DOHH2 (cell line): Measurements from ENCODE around the gene SREBF2.

Source experiments
- H3F3A ChIP-seq: fragments of 200-600 bp; sonication (generic), shearing (Covaris generic); 2 replicates; pipeline ENCODE4 v1.6.0; 2016; ENCODE audit warnings: antibody characterized with exemption, mild to moderate bottlenecking; ENCODE audit not compliant: control insufficient read depth, insufficient read depth
- H3K27ac ChIP-seq: fragments of 200-600 bp; sonication (generic); 2 replicates; pipeline ENCODE4 v1.5.1; 2014; ENCODE audit warnings: low read depth, mild to moderate bottlenecking, low read length, moderate library complexity
- H3K27me3 ChIP-seq: fragments of 200-600 bp; sonication (generic); 2 replicates; pipeline ENCODE4 v1.6.1; 2014; ENCODE audit warnings: mild to moderate bottlenecking, low read length, mixed read lengths; ENCODE audit not compliant: control insufficient read depth
- H3K36me3 ChIP-seq: fragments of 200-600 bp; sonication (generic); 2 replicates; pipeline ENCODE4 v1.6.1; 2014; ENCODE audit warnings: mild to moderate bottlenecking, low read length, moderate library complexity, mixed read lengths; ENCODE audit not compliant: control insufficient read depth
- H3K4me1 ChIP-seq: fragments of 200-600 bp; sonication (generic); 2 replicates; pipeline ENCODE4 v1.6.1; 2014; ENCODE audit warnings: mild to moderate bottlenecking, low read length, mixed read lengths; ENCODE audit not compliant: control insufficient read depth
- H3K4me2 ChIP-seq: fragments of 200-600 bp; sonication (generic); 2 replicates; pipeline ENCODE4 v1.6.0; 2014; ENCODE audit warnings: mild to moderate bottlenecking, low read length, moderate library complexity
- H3K4me3 ChIP-seq: fragments of 200-600 bp; sonication (generic); 2 replicates; pipeline ENCODE4 v1.5.1; 2014; ENCODE audit warnings: mild to moderate bottlenecking, low read length, mixed read lengths
- H3K79me2 ChIP-seq: fragments of 200-600 bp; sonication (generic); 2 replicates; pipeline ENCODE4 v1.6.1; 2014; ENCODE audit warnings: mild to moderate bottlenecking, low read length, mixed read lengths; ENCODE audit not compliant: control insufficient read depth
- H3K9me2 ChIP-seq: fragments of 200-600 bp; sonication (generic); replicated peaks from 2 replicates; pipeline ENCODE4 v1.6.1; 2014; ENCODE audit warnings: mild to moderate bottlenecking, low read length, mixed read lengths; ENCODE audit not compliant: control insufficient read depth
- H3K9me3 ChIP-seq: fragments of 200-600 bp; sonication (generic); 2 replicates; pipeline ENCODE4 v1.6.1; 2014; ENCODE audit warnings: antibody characterized with exemption, low read length, mixed read lengths; ENCODE audit not compliant: control insufficient read depth, insufficient read depth
- H4K20me1 ChIP-seq: fragments of 200-600 bp; sonication (generic); 2 replicates; pipeline ENCODE4 v1.6.0; 2014; ENCODE audit warnings: low read depth, mild to moderate bottlenecking, antibody characterized with exemption, low read length, moderate library complexity; ENCODE audit not compliant: control insufficient read depth, insufficient read depth
- CTCF ChIP-seq: fragments of 200-600 bp; sonication (generic); IDR thresholded peaks from one replicate; pipeline ENCODE4 v1.5.1; 2014; ENCODE audit warnings: antibody characterized with exemption, mild to moderate bottlenecking, low read depth, low read length; ENCODE audit not compliant: poor library complexity, severe bottlenecking
- EZH2phosphoT487 ChIP-seq: fragments of 200-600 bp; sonication (generic); IDR thresholded peaks from 2 replicates; pipeline ENCODE4 v1.6.1; 2017; ENCODE audit warnings: borderline replicate concordance, mild to moderate bottlenecking, antibody characterized with exemption, low read length, moderate library complexity, mixed read lengths

Gene SREBF2

GRCh38 chr22:41826430-41827383, 6.2 kb upstream of the SREBF2 start:
- no peak overlapping the region for H3K4me2 ChIP-seq
- peaks cover 42% of the 10 kb centered on the region for H3K4me1 ChIP-seq
- no peaks in the 10 kb centered on the region for H3K27me3 ChIP-seq
- H3K27ac ChIP-seq: no peak overlapping the region
- no peaks in the 10 kb centered on the region for H3K9me2 ChIP-seq
- no peaks in the 10 kb centered on the region for H4K20me1 ChIP-seq
- H3F3A ChIP-seq: peaks cover 20% of the 10 kb centered on the region
- H3K9me3 ChIP-seq: peaks cover 1% of the 10 kb centered on the region; the same call in 1 of the 2 replicates
- TF ChIP-seq CTCF (no peak), EZH2phosphoT487 (no peak)
- peaks cover 3% of the 10 kb centered on the region for H3K79me2 ChIP-seq
- peaks cover 22% of the 10 kb centered on the region for H3K36me3 ChIP-seq
- no peak overlapping the region for H3K4me3 ChIP-seq

- peaks cover 11% of the 10 kb centered on the region for H3K79me2 ChIP-seq
- H3K27me3 ChIP-seq: no peaks in the 10 kb centered on the region
- no peaks in the 10 kb centered on the region for H4K20me1 ChIP-seq
- no peaks in the 10 kb centered on the region for H3K9me2 ChIP-seq
- H3K4me2 ChIP-seq: no peak overlapping the region
- TF ChIP-seq EZH2phosphoT487 (no peak), CTCF (no peak)
- H3K4me3 ChIP-seq: no peak overlapping the region
- H3F3A ChIP-seq: peaks cover 26% of the 10 kb centered on the region
- H3K4me1 ChIP-seq: peaks cover 51% of the 10 kb centered on the region
- peaks cover 30% of the 10 kb centered on the region for H3K36me3 ChIP-seq
- peaks cover 5% of the 10 kb centered on the region; the same call in 1 of the 2 replicates for H3K9me3 ChIP-seq
- H3K27ac ChIP-seq: no peak overlapping the region
These were observed 5.2 kb upstream of the SREBF2 start for GRCh38 chr22:41827671-41828070.

GRCh38 chr22:41828516-41828915, 4.4 kb upstream of the SREBF2 start:
- Histone ChIP-seq H3K4me3 (no peak overlapping the region), H3K79me2 (peaks cover 17% of the 10 kb centered on the region), H3K4me2 (no peak overlapping the region), H3K36me3 (peaks cover 32% of the 10 kb centered on the region), H4K20me1 (no peaks in the 10 kb centered on the region), H3K27me3 (no peaks in the 10 kb centered on the region), H3F3A (peaks cover 26% of the 10 kb centered on the region), H3K9me3 (peaks cover 5% of the 10 kb centered on the region; the same call in 1 of the 2 replicates), H3K9me2 (no peaks in the 10 kb centered on the region), H3K4me1 (peaks cover 46% of the 10 kb centered on the region), H3K27ac (no peak overlapping the region)
- TF ChIP-seq CTCF: no peak
- no peak for TF ChIP-seq EZH2phosphoT487
